Fibroblast of skin of back (primary cell): Measurements from ENCODE around the gene PPME1.
A peak's percentile ranks its signal among the peaks of the same experiment; 100 is the strongest.

ENCODE experiments used
- DNase-seq: peaks from one replicate; pipeline ENCODE4 v3.0.0-alpha.2; 2013

PPME1 gene

DNA sequence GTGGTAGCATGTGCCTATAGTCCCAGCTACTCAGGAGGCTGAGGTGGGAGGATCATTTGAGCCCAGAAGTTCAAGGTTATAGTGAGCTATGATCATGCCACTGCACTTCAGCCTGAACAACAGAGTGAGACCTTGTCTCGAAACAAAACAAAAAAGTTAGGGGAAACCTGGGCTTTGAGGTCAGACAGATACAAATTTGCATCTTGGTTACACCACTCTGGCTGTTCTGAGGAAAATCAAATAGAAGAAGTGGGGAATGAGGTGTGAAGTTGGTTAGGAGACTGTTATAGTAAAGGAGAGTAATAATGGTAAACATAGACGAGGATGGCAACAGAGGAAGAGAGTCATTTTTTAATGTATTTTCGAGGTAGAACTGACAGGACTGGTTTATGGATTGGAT, 62.6 kb downstream of the PPME1 start:
- no peak for DNase-seq

DNA sequence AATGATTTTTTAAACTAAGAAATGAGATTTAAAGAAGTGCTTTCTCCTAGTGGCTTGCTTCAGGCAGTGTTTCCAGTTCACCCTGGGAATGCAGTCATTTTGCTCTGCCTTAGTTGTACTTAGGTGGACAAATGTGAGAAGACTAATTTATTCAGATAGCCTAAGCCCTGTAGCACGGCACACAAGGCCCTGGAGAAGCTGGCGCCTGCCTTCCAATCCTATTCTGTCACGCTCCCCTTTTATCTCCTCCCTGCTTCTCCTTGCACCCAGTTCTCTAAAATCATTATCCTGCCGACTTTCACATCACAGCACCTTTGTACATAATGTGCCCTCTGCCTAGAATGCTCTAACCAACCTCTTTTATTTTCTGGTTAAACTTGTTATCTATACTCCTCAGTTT, 64.0 kb downstream of the PPME1 start:
- DNase-seq = no peak

DNA sequence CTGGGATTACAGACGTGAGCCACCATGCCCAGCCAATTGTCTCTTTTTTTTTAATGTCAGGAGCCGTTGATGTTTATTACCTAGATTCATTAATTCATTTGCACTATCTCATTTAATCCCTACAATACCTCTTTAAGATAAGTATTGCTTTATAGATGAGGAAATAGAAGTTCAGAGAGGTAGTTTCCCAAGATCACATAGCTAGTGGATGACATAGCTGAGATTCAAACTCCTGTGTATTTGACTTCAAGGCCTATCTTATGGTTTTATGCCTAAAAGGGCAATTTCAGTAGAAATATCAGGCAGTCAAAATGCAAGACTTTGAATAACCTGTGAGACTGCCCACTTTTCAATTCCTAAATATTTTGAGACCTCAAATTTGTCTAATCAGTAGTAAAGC, 66.5 kb downstream of the PPME1 start:
- no peak for DNase-seq

DNA sequence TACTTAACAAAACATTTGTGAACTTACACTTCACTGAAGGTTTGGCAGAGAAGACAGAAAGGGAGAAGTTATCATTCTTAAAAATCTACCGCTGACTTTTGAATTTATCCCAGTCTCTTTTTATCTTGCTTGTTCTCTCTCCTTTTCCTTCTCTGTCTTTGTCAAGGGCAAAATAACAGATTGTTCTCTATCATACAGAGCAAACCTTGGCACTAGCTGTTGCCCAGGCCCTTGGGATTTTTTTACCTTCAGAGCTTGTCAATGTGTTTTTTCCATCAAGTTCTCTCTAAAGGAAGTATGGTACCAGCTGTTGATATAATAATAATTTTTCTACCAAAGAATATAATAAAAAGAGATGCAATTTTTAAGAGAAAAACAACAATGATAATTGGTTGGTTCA, 67.2 kb downstream of the PPME1 start:
- DNase-seq = no peak

DNA sequence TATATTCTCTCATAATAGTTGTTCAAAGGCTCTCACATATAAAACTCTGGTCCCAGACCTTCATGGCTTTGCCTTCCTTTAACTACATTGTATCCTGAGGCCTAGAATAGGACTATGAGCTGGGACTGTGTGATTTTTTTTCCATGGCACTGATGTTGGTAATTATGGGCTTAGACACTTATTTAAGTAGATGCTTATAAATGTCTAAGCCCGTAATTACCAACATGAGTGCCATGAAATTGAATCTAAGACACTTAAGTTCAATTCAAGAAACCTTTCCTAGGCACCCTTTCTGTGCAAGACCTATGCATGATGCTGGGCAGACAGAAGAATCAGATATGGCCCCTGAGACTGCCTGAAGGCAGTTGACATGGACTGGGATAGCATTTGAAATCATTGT, 77.4 kb downstream of the PPME1 start:
- no peak for DNase-seq

DNA sequence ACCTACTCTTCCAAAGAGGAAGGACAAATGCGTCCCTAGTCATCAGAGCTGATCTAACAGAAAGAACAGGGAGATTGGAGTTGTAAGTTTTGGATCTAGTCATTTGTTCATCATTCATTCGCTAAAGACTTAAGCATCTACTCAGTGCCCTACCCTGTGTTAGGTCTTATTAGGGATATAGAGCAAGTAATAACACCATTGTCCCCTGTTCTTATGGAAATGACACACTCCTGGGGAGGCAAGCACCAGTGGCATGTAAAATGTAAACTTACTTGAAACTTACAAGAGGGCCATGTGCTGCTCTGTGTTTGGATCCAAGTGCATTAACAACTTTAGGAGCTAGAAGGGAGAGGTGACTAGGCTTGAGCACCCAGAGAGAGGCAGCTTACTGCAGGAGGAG, 78.4 kb downstream of the PPME1 start:
- DNase-seq = no peak

DNA sequence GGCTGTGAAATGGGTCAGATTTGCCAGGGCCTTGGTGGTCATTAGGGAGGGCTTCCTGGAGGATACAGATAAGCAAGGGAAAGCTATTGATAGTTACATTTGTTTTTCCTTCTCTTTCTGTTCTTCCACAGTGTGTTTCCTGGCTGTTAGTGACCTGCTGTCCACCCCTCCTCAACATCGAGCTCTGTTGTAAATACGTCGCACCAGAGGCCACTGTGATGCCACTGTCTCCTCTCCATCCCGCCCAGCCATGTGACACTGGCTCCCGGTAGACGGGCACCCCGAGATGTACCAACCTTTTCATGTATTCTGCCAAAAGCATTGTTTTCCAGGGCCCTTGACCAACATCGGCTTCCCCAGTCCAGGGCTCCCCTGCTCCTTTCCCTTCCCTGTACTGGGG, 82.3 kb downstream of the PPME1 start:
- DNase-seq = no peak

DNA sequence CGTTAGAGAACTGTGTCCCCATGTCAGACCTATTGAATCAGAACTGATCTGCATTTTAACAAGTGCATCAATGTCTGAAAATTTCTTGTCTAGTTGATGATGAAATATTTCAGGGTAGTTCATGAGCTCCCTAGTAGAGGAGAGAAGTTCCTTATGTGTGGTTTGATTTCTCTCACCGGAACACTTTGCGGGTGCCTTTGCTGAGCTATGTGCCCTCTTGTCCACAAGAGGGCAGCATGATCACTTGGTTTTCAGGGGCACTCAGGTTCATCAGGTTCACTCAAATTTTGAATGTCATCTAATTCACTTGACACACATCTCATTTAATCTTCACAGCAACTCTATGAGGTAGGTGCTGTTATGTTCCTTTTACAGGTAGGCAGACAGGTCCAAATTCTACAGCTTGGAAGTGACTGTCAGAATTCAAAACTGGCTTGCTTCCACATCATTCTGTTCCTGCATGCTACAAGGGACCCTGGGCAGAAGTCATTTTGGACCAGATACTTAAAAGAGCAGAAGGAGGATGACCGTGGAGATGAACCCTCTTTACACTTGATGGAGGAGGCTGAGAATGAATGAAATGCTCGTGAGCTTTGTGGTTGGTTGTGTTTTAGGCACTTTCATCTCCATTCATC, 84.8 kb downstream of the PPME1 start:
- DNase-seq = peak; percentile 62

DNA sequence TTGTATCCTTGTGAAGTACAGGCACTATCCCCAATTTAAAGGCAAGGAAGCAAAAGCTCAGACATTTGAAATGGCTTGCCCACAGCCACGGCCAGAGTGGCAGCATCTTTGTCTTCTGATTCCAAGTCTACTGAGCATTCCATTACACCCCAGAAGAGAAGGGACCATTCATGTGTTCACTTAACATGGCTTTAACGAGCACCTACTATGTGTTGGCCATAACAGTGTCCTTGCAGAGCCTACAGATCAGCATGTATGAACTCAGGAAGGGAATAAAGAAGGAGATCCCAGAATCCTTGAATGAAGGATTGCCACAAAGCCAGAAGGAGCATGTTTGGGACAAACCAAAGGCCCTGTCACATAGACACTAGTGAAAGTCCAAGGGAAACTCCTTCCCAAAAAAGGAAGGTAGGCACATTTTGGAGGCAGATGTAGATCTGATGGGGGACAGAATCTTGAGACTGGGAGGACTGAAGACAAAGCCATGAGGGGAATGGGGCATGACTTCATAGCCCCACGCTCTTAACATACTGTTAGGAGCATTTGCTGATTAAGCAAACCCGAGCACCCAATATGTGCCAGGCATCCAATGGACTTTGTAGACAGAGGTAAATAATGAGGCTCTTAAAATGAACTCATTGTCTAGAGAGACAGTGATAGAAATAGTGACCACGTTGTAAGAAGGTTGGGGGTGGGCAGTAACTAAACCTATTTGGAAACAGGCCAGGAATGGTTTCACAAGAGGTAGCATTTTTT, 85.5 kb downstream of the PPME1 start:
- DNase-seq = no peak

DNA sequence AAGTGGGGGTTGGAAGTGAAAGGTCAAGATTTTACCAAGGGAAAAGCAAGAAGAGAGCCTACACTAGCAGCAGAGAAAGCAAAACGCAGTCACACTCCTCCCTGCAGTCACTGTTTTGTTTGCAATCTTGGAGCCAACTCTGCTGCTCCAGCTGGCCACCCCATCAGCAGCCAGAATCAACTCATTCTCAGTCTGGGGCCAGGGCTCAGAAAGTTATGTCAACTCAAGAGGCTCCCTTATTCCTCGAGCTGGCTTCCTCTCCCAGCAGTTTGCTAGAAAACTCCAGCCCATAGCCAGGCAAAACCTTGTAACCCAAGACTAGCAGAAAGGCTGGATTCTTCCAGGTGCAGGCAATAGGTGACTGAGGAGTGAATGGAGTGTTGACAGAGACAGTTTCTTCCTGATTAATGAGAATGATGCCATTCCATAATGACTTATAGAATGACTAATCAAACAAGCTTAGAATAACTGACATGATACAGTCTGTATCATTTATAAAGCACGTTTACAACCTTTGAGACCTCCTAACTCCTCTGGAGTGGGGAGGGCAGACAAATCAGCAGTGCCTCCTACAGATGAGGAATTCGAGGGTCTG, 87.0 kb downstream of the PPME1 start:
- peak; percentile 56 for DNase-seq

DNA sequence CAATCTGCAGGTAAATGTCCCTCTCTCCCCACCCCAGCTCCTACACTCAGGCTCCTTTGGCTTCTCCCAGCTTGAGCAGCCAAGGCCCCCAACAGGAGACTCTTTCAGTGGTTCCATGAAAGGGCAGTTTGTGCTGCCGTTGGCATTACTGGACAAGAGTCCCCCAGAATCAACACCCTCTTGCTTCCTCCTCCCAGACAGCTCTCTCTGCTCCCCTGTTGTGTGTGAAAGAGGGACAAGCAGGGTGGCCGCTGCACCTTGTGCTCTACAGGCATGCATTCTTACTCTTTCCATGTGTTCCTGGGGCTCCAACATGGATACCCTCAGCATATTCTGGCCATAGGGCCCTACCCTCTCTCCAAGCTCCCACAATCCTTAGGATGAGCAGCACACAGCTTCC, 91.6 kb downstream of the PPME1 start:
- DNase-seq = no peak

DNA sequence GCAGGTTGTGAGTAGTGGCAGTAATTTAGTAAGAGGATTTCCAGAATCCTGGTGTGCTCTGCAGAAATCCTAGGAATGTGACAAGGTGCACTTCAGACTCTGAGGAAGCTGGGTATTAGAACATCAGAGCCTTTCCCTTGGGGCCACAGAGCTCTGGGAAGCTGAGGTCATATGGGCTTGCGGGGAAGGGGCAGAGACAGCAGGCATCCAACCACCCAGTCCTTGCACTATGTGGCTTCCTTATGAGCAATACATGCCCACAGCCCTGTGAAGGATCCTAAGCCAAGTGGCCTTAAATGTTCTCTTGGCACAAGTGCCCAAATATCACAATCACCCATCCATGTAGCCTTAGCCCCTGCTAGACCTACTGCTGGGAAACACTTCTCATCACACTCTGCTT, 94.2 kb downstream of the PPME1 start:
- DNase-seq = no peak

DNA sequence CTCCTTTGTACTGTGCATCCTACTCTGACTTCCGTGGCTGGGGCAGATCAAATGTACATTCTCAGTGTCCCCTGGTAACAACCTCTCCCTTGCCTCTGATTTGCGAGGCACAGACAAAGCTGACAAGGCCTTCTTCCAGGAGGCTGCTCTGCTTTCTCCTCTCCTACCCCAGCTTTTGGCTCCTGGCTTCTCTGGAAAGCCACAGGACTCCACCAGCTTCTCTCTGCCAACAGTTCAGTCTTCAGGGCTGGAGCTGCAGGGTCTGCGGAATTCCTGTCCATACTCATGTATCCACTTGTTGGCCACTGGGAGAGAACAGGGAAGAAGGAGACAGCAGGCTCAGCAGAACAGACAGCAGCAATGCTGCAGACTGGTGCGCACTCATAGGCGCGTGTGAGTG, 95.9 kb downstream of the PPME1 start:
- no peak for DNase-seq

DNA sequence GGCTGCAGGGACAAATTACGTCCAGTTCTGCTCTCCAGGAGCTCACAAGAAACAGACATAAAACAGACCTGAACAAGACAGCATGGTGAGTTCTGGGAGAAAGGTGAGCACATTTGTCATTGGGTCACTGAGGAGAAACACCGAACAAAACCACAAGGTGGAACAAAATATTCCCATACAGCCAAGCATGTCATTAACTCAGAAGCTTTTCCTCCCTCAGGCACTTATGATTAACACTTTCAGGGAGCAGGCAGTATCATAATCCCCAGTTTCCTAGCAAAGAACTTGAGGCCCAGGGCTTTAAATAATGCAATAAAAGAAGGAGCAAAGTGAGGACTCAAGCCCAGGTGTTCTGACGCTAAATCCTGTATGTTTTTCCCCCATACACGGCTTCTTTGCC, 97.4 kb downstream of the PPME1 start:
- no peak for DNase-seq

DNA sequence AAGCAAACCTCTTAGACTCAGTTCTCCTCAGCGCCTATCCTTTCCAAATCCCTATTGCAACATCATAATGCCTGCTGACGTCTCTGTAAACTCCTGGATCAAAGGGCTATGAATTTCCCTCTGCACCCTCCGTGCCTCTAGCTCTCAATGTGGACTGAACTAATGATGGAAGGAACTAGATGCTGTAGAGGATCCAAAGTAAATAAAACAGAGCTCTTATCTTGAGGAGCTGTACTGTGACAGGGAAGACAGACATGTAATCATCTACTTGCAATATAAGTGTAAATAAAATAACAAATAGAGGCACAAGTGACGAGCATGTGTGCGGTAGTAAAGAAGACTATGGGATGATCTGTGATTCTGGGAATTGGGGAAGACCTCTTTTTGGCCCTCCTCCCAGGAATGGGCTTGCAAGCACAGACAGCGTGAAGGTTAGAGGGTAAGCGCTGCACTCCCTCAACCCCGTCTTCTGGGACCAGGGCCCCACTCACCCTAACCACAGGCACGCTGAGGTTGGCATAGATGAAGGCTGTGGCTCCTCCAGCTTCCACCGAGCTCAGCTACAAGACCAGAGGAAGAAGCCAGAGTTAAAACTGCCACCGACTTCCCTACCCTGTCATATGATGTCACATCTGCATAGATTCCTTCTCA, 98.2 kb downstream of the PPME1 start:
- peak; percentile 23 for DNase-seq

DNA sequence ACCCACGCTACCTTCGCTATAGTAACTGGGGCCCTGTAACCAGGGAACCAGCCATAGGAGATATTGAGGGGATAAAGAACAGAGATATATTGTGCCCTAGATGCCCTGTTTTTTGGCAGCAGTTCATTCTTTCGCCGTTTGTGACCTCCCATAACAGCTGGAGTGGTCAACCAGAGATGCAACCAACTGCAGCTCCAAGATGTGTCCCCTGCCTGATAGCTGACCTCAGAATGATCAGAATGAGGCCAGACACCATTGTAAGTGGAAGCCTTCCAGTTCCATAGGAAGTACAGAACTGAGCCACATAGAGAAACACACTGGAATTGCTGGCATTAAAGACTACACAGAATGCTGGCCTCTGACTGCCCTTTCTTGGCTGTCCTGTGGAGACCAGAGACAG, 101.2 kb downstream of the PPME1 start:
- DNase-seq = no peak

DNA sequence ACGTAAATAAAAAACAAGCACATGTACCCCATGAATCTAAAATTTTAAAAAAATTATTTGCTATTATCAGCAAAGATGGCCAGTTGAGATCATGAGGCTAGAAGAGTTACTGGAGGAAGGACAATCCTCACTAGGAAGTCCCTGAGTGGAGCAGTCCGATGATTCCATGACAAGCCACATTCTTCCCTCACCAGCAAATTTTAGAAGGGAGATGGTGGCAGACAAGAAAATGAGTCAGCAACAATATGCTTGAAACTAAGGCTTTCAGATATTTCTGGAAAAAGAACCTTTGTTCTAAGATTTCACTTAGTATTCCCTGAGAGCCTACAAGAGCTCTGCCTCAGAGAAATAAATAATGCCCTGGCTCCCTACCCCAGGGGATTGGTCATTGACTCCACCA, 105.5 kb downstream of the PPME1 start:
- peak; percentile 81 for DNase-seq

DNA sequence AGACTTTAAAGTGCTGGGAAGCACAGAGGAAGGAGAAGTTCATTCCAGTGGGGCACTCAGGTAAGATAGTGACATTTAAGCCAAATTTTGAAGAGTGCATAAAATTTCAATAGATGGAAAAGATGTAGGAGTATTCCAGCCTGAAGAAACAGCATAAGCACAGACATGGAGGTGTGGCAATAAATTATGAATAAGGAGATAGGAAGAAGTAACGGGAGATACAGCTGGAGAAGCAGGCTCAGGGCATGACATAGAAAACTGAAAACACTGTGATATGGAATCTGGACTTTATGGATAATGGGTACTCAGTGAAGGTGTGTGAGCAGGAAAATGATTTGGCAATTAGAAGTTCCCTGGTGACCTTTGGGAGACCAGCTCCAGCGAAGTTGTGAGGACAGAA, 107.0 kb downstream of the PPME1 start:
- no peak for DNase-seq

DNA sequence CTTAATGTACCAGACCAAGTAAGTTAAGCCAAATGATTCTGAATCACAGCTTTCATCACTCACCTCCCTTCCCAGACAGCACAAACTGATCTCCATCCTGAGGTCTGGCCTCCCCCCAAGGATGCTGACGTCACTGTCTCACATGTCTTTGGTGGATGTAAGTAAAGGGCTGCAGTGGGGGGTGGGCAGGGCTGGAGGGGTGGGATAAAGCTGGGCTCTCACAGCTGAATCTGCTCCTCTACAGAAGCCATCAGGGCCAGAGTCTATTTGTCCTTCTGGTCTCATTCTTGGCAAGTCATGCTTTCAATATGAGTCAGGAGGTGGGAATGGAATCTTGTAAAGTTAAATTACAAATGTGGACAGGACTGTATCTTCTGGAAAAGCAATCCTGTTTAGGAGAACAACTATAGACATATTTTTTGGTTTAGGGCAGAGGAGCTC, 107.7 kb downstream of the PPME1 start:
- peak; percentile 99 for DNase-seq

DNA sequence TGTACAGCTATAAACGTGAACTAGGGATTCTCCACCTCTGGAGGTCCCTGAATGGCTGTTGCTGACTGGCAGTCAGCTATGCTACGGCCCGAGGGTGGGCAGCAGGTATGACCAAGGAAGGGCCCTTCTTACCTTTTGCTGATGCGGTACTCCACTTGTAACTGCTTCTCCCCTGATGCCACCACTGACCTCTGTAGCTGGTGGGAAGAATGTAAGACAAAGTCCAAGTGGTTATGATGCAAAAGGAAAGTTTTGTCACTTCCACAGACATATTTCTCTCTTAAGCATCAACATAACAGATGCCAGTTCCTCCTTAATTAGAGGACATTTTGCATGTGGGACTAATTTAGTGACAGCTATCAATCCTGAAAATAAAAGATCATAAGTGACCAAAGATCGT, 108.2 kb downstream of the PPME1 start:
- DNase-seq = no peak

DNA sequence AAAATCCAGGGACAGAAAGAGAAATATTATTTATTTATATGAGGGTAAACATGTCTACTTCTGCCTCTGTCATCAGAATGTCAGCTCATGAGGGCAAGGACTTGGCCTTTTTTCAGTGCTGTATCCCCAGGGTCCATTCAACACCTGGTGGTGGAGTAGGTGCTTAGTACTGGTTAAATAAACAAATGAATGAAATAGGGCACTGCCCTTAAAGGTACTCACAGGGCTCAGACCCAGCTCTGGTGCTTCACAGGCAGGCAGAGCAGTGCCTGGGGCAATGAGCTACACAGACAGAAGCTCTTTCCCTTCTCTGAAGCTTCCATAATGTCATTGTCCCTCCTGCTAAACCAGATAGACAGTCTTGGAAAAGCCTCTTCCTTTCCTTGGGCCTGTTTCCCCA, 109.4 kb downstream of the PPME1 start:
- no peak for DNase-seq

DNA sequence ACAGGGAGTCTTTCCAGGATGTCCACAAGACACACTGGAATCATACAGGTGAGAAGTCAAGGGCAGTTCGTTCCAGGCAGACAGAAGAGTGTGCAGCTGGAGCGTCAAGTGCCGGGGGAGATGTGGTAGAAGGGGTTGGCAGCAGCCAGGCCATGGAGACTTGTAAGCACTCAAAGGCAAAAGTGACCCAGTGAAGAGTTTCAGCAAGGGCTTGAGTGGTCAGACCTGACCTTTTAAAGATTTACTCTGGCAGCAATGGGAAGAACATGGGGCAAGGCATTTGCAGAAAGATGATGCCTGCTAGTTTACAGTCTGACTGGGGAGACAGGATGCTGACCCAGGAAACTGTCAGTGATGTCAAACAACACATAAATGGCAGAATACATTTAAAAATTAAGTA, 111.3 kb downstream of the PPME1 start:
- no peak for DNase-seq

DNA sequence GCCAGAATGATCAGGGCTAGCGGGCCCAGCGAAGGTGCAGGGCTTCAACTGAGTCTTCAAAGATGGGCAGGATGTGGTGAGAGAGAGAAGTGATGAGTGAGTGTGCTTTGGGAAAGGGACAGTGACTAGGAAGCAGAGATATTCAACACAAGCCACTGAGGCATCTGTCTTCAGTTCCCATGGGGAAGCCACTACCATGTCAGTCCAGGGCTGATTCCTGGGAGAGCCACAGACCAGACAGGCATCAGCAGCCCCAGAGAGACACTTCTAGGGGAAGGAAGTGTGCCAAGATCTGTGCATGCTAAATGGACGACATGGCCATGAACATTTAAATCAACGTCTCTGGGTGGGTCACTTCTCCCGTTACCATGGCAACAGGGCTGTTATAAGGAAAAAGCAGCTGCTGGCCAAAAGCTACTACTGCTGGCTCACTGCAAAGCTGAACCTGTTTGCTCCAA, 111.9 kb downstream of the PPME1 start:
- peak; percentile 68 for DNase-seq
